Pancreas (tissue), 10 donors: ENCODE data around the gene SFMBT2. TPM values are rescaled to one million over a fixed set of nuclear protein-coding genes. Genes with fewer than 3 reads are reported as not detected.

Experiments
- ATAC-seq, 4 donors: fragments of 200-7000 bp; cut with Tn5 transposase; one replicate each; pipeline versions ENCODE4 v1.8.0 to v1.9.1; 2020; ENCODE audit warnings: mild to moderate bottlenecking in 4 of 4, moderate library complexity in 4 of 4
- DNase-seq, 6 donors: peaks; one replicate each; pipeline ENCODE4 v3.0.0-alpha.2; 2020
- FAIRE-seq: peaks from 2 replicates; lab custom pipeline; 2012; peaks lifted over from hg19 to GRCh38; lab: Jason Lieb, UNC
- H3K27ac ChIP-seq, 4 donors: fragments of 200-600 bp; sonication (generic); 1 replicate in 3 of 4; 2 replicates in 1 of 4; pipeline versions ENCODE4 v1.5.0 to v1.8.0; 2020
- H3K27me3 ChIP-seq, 4 donors: fragments of 200-600 bp; one replicate each; pipeline ENCODE4 v1.8.0; 2021
- H3K36me3 ChIP-seq, 3 donors: fragments of 200-600 bp; sonication (generic) in 1 of 3; one replicate each; pipeline versions ENCODE4 v1.5.0 to v1.8.0; 2020 to 2021
- H3K4me1 ChIP-seq, 3 donors: fragments of 200-600 bp; one replicate each; pipeline ENCODE4 v1.8.0; 2021
- H3K4me3 ChIP-seq, 4 donors: fragments of 200-600 bp; sonication (generic) in 2 of 4; one replicate each; pipeline versions ENCODE4 v1.5.0 to v1.8.0; 2020 to 2021
- H3K9me3 ChIP-seq, 4 donors: fragments of 200-600 bp; one replicate each; pipeline ENCODE4 v1.8.0; 2021
- CTCF ChIP-seq, 4 donors: fragments of 200-600 bp; sonication (generic) in 3 of 4; IDR thresholded peaks; one replicate each; pipeline versions ENCODE4 v1.5.0 to v1.8.0; 2021; ENCODE audit warnings: antibody characterized with exemption in 4 of 4
- WGBS, 2 donors: extraction: QIAGEN DNeasy Blood & Tissue Kit; methylation state at CpG; one replicate each; pipeline ENCODE4 v1.1.7; 2013; 5-methylcytosine and 5-hydroxymethylcytosine counted together
- intact Hi-C, 3 donors: fragments of 100-400 bp; cut with DNase I; formaldehyde crosslinking; loops; one replicate each; pipeline versions ENCODE4 v1.11.1 to v1.14.2; 2022
- polyA plus RNA-seq, 2 donors: library from polyadenylated mRNA; stranded (reverse); fragments of 200-250 nt; gene quantifications; one replicate each; pipeline ENCODE4 v1.2.3, GENCODE V29; 2013
- total RNA-seq, 6 donors: library from RNA; stranded (reverse); fragmentation: NEBNext Ultra II Directional in 4 of 6; extraction: Animal tissue kit (Norgen Biotek cat#: 25700) in 4 of 6; gene quantifications; one replicate each; pipeline versions ENCODE4 v1.2.1 to v1.2.4, GENCODE V29; 2021 to 2023
- donor health status: healthy with polysubstance abuse.
- donor health status: DM: no; HTN: no; CAD: no; lungs with moderate emphysema.
- donor health status: DM: no; HTN: no; CAD: no.
- donor health status: control.
- donor health status: control.
- donor health status: Bipolar disorder and iron deficiency.
- donor health status: DM: yes; HTN: yes; CAD: no.
- donor health status: DM: no; HTN: no; CAD: no.
- donor health status: DM: no; HTN: no; CAD: no.
- donor health status: DM: yes; HTN: yes; CAD: no.

SFMBT2 gene
- total and polyA plus RNA-seq, 8 donors: 0.65 to 9.4 (median 1.9) TPM

- H3K27ac ChIP-seq: no peak overlapping the region
- no peak for FAIRE-seq
- H3K27me3 ChIP-seq: no peaks in the 10 kb centered on the region
- intact Hi-C loops: no loop called here
- no peak for ATAC-seq
- no peak for TF ChIP-seq CTCF (IDR thresholded peaks at IDR 0.05)
- H3K9me3 ChIP-seq: no peaks in the 10 kb centered on the region
- DNase-seq: no peak
- peaks cover 0 to 9% (median 0%) of the 10 kb centered on the region in 3 donors for H3K4me1 ChIP-seq
- H3K36me3 ChIP-seq: no peaks in the 10 kb centered on the region
- 88 to 90% methylated on average over 3 of the region's 3 CpGs for WGBS, 2 donors
- no peak overlapping the region for H3K4me3 ChIP-seq
Measured at GRCh38 chr10:7199152-7199760, 211.6 kb downstream of the SFMBT2 start.

GRCh38 chr10:7196284-7196683 lies 214.6 kb downstream of the SFMBT2 start:
- no peak overlapping the region for H3K27ac ChIP-seq
- no peaks in the 10 kb centered on the region for H3K9me3 ChIP-seq
- DNase-seq (no peak), FAIRE-seq (no peak), ATAC-seq (no peak)
- no peak overlapping the region for H3K4me3 ChIP-seq
- H3K4me1 ChIP-seq: no peaks in the 10 kb centered on the region
- intact Hi-C loops: no loop called here
- H3K27me3 ChIP-seq: no peaks in the 10 kb centered on the region
- WGBS, 2 donors: 73 to 86% methylated on average over 5 of the region's 5 CpGs
- no peaks in the 10 kb centered on the region for H3K36me3 ChIP-seq
- TF ChIP-seq CTCF (IDR thresholded peaks at IDR 0.05): no peak

- Histone ChIP-seq H3K4me1 (no peaks in the 10 kb centered on the region), H3K27me3 (no peaks in the 10 kb centered on the region), H3K4me3 (no peak overlapping the region), H3K27ac (no peak overlapping the region), H3K36me3 (no peaks in the 10 kb centered on the region), H3K9me3 (no peaks in the 10 kb centered on the region)
- ATAC-seq: no peak
- DNase-seq: no peak
- no peak for FAIRE-seq
- intact Hi-C loops: no loop called here
- 89 to 95% methylated on average over 6 of the region's 6 CpGs for WGBS, 2 donors
- TF ChIP-seq CTCF (IDR thresholded peaks at IDR 0.05): no peak
Measured at GRCh38 chr10:7195118-7195517, 215.7 kb downstream of the SFMBT2 start.

DNA sequence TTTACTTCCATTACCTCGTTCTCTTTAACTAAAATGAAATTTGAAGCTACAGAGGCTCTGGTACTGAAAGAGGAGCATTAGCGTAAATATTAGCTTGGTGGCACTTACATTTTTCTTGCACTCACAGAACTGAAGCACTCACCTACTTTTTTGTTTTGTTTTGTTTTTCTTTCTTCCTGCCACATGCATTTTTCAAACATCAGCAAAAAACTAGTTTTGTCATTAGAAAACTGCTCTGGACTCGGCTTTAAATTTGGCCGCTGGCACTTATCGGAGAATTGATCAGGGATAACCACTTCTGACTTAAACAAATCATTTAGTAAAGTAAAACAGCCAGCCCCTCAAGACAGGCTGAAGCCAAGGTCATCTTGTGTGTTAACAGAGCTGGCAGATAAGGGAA lies 216.3 kb downstream of the SFMBT2 start:
- ATAC-seq: no peak
- no peak for FAIRE-seq
- intact Hi-C loops: no loop called here
- Histone ChIP-seq H3K4me3 (no peak overlapping the region), H3K9me3 (no peaks in the 10 kb centered on the region), H3K36me3 (no peaks in the 10 kb centered on the region), H3K4me1 (no peaks in the 10 kb centered on the region), H3K27ac (no peak overlapping the region), H3K27me3 (no peaks in the 10 kb centered on the region)
- DNase-seq: no peak
- TF ChIP-seq CTCF (IDR thresholded peaks at IDR 0.05): no peak
- 79 to 86% methylated on average over 5 of the region's 5 CpGs for WGBS, 2 donors

DNA sequence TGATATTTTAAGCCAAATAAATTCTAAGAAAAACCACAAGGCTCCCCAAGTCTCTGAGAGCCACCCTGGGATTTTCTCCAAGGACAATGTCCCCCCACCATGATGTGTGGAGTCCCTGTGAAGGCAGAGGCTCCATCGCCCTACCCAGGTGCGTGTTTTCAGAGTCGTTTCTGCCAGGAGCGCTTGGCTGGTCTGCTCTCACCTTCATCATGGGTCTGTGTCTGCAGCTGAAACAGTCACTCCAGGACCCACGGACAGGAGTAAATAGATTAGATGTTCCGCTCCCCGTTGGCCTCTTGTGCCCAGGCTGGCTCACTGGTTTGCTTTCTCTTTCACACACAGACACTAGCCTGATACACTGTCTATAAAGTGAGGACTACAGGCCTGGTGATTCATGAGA lies 217.5 kb downstream of the SFMBT2 start:
- Histone ChIP-seq H3K27me3 (no peaks in the 10 kb centered on the region), H3K4me1 (no peaks in the 10 kb centered on the region), H3K36me3 (no peaks in the 10 kb centered on the region), H3K4me3 (no peak overlapping the region), H3K9me3 (no peaks in the 10 kb centered on the region), H3K27ac (no peak overlapping the region)
- 84 to 85% methylated on average over 7 of the region's 7 CpGs for WGBS, 2 donors
- ATAC-seq (no peak), FAIRE-seq (no peak), DNase-seq (no peak)
- intact Hi-C loops: no loop called here
- no peak for TF ChIP-seq CTCF (IDR thresholded peaks at IDR 0.05)
